ENCODE data around the gene UBE2D4. TPM values are rescaled to one million over a fixed set of nuclear protein-coding genes. Genes with fewer than 3 reads are reported as not detected.

UBE2D4 gene
- total RNA-seq, 1 donor from 2014 or later, result 25.1 TPM

DNA sequence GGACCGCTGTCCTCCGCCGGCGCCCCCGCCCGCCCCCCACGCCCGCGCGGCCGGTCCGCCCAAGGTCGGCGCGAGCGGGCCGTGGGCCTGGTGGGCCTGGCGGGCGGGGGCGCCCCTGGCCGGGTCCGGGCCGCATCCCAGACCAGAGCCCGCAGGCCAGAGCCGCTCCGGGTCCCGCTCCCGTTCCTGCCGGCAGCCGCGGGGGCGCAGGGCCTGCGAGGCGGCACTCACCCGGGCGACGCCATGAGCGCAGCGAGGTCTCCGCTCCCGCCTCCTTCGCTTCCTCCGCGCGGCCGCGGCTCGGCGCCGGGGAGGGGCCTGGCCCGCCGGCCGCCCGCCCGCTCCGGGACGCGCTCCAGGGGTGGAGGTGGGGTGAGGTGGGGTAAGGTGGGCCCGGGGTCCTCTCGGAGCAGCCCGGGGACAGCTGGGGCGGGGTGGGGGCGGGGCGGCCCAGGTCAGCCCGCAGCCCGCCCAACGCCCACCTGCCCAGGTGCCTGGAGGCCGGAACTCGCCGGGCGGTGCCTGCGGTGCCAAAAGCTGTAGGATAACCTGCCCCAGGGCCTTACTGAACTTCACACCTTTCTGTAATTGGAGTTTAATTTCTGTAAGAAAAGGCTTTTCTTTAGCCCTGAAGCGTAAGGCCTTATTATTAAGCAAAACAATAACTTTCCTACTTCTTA lies 19.8 kb upstream of the UBE2D4 start, which contains the start of gene URGCP:
Gene URGCP, minus strand, starts transcription at position 266 of the 680 bp plus-strand sequence. Its CDS starts 21 bp downstream, at position 245.
- DNase-seq (ENCODE audit: low spot score), result peak; percentile 91

GRCh38 chr7:43914795-43915194 lies 11.4 kb upstream of the UBE2D4 start:
- DNase-seq (ENCODE audit: low spot score), result peak; percentile 14

DNA sequence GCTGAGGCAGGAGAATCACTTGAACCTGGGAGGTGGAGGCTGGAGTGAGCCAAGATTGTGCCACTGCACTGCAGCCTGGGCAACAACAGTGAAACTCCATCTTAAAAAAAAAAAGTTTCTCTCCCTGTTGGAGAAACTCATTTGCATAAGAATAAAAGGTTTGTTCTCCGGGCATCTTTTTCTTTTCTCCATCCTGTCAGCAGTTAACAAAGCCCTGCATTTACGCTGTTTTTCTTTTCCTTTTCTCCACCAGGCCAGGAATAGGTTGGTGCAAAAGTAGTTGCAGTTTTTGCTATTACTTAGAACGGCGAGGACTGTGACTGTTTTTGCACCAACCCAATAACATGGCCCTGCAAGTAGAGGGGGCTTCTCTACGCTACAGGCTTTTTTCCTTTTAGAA lies 10.3 kb upstream of the UBE2D4 start:
- no peak for DNase-seq (ENCODE audit: low spot score)

GRCh38 chr7:43921423-43921822 lies 4.8 kb upstream of the UBE2D4 start:
- no peak for DNase-seq (ENCODE audit: low spot score)

GRCh38 chr7:43922726-43923125 lies 3.5 kb upstream of the UBE2D4 start:
- no peak for DNase-seq (ENCODE audit: low spot score)

- DNase-seq (ENCODE audit: low spot score), result no peak
These were observed 525 bp downstream of the UBE2D4 start for GRCh38 chr7:43926798-43927123.

- DNase-seq (ENCODE audit: low spot score), result no peak
These were observed 1.6 kb downstream of the UBE2D4 start for GRCh38 chr7:43927810-43928209.

DNA sequence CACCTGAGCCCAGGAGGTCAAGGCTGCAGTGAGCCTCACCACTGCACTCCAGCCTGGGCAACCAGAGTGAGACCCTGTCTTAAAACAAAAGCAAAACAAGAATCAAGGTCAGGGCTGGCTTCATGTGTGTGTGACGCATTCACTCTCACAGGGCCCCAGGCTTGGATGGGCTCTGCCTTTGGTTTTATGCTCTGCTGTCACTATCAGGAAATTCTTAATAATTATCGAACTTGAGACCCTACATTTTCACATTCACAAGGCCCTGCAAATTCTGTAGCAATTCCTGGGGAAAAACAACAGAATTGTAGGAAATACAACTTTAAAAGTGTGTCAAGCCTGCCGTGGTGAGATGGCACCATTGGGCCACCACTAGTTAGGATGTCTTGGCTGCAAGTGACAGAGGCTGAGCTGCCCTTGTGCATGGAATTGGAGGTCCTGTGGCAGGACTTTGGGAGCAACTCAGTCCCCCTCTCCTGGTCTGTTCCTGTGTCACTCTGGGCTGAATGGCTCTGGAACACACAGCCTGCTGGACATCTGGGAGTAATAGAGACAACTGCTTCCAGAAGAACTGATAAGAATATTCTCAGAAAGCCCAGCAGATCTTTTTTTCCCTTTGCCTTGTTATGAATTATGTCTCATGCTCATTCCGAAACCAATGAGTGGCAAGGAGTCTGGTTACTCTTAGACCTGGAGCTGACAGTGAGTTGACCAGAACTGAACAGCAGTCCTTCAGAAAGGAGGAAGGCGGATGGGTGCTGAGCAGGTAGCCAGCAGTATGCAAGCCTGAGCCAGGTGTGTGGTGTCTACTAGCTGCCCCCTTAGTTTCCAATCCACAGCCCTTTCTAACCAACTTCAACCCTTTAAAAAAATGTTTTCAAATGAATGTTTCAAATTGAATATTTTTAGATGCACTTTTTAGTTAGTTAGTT lies 3.6 kb downstream of the UBE2D4 start:
- peak; percentile 69 for DNase-seq (ENCODE audit: low spot score)

DNA sequence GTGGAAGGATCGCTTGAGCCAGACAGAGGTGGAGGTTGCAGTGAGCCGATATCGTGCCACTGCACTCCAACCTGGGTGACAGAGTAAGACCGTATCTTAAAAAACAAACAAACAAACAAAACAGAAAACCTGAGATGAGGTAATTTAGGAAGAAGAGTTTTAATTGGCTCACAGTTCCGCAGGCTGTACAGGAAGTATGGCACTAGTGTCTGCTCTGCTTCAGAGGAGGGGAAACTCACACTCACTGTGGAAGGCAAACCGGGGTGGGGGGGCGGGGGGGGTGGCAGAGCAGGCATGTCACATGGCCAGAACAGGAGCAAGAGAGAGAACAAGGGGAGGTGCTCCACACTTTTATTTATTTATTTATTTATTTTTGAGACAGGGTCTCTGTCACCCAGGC lies 5.1 kb downstream of the UBE2D4 start:
- DNase-seq (ENCODE audit: low spot score), result no peak

- no peak for DNase-seq (ENCODE audit: low spot score)
These were observed 7.8 kb downstream of the UBE2D4 start for GRCh38 chr7:43933902-43934560.

DNA sequence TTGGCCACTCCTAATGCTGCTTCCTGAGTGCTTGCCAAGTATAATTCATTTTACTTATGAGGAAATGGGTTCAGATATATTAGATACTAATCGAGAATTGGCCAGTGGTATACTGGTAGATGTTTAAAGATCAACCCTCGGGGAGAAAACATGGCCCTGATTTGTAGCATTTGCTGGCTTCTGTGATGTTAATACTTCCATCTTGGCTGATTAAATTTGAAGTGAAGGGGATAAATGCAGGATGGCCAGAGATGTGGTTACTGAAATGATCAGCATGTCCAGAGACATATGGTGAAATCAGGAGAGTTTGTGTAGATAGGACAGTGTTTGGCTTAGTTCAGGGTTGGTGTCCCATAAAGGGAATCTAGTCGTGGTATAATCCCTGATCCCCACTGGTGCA lies 11.2 kb downstream of the UBE2D4 start:
- DNase-seq (ENCODE audit: low spot score), result no peak

GRCh38 chr7:43938892-43939482 lies 12.8 kb downstream of the UBE2D4 start:
- DNase-seq (ENCODE audit: low spot score), result peak; percentile 82

- peak; percentile 12 for DNase-seq (ENCODE audit: low spot score)
These were observed 16.0 kb downstream of the UBE2D4 start for GRCh38 chr7:43942250-43942649.

- peak; percentile 60 for DNase-seq (ENCODE audit: low spot score)
These were observed 16.8 kb downstream of the UBE2D4 start for GRCh38 chr7:43942997-43943396.

DNA sequence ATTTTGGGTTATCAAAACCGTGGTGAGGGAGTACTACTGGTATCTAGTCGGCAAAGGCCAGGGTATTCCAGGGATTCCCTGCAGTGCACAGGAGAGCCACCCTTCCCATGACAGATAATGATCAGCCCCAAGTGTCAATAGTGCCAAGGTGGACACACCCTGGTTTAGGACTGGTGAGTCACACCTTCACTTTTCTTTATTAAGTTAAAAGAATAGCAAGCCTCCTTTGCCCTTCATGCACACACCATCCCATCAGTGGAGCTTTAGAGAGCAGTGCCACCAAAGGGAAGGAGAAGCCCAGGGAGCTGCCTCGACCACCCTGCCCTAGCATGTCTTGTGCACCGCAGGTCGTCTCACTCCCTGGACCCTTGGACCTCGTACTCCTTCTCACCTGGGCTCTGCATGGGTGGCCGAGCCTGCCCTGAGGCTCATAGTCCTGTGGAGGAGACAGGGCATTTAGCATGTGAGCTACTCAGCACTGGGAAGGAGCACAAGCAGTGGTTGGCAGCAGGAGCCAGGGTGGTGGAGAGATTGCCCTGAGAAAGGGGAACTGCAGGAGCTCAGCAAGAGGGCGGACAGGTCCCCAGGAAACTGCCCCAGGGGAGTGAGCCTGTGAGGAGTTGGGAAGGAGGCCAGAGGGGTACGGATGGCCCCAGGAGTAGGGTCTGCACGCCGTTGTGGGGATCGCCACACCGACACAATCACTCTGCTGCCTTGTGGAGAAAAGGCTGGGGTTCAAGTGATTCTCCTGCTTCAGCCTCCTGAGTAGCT lies 17.4 kb downstream of the UBE2D4 start:
- no peak for DNase-seq (ENCODE audit: low spot score)

DNA sequence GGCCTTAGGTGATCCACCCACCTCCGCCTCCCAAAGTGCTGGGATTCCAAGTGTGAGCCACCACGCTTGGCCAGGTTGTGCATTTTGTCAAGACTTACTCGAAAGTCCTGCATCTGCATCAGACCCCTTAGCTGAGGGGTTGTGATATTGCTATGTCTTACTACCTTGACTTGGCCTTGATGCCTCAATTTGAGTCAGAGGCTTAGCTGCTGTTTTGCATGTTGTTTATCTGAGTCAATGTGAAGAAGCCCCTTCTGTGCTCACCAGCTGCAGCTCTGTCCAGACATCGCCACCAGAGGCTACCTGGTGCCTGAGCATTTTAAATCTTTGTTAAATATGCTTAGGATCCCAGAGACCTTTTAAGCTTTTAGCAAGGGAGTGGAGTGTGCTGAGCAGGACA lies 18.1 kb downstream of the UBE2D4 start:
- DNase-seq (ENCODE audit: low spot score), result no peak

DNA sequence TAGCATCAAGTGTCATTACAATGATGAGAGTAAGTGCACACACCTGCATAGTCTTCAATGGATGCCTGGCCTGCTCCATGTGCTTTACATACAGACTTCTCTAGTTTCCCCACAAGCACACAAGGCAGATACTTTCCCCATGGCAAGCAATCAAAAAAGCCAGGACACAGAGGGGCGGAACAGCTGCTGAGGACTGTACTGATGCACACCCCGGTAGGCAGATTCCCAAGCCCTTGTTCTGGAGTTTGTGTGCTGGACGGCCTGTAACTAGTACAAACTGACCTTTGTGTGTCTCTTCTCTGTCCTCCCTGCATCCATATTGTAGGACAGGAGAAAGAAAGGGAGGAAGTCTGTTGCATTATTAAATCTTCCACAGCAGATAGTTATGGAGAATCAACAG lies 25.8 kb downstream of the UBE2D4 start:
- DNase-seq (ENCODE audit: low spot score), result no peak

GRCh38 chr7:43953071-43953470 lies 26.8 kb downstream of the UBE2D4 start:
- no peak for DNase-seq (ENCODE audit: low spot score)

DNA sequence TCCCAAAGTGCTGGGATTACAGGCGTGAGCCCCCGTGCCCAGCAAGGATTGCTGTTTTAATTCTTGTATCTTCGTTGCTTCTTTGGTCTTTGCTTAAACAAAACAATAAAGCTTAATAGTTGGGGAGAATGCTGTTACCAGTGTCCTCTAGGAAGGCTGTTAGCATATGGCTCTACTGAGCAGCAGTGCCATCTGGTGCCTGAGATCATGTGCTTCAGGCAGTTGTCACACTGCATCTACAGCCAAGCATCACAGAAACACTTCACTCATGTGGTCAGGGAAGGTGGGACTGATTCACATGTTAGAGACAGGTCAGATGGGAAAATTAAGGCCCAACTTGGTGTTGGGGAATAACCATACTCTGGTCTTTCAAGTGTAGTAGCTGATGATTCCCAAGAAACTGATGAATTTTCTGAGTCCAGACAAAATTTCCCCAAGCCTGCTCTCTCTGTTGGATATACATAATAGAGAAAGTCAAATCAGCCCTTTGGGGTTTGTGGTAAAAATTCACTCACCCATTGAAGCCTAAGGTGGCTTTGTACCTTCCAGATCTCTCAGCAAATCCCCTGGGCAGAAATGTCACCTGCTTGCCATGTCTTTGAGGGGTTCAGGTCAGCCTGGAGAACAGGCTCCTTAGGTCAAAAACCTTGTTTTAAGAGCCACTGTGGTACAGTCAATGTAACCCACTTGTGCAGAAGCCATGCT lies 28.4 kb downstream of the UBE2D4 start:
- DNase-seq (ENCODE audit: low spot score), result no peak

DNA sequence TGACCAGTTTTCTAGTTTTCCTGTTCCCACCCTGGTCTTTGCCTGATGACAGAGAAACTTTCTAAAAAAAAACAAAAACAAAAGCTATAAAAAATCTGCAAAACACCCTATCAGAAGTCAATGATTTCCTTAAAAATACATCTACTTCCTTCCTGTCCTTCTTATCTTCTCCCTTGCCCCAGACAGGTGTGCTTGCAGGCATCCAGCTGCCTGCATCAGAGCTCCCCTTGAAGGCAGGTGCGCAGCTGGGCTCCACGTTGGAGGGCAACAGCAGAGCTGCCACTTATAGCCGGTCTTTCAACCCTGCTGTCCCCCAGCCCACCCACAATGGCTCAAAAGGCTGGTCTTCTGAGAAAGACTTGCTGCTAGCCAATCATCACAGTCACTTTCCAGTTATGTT lies 29.8 kb downstream of the UBE2D4 start:
- DNase-seq (ENCODE audit: low spot score), result no peak

All from mesenteric fat pad (tissue), 1 donor.